Muscle of arm (tissue), 12 donors: ENCODE measurements around the gene USP49. TPM values are rescaled to one million over a fixed set of nuclear protein-coding genes. Genes with fewer than 3 reads are reported as not detected.

Experiments used
- DNase-seq: peaks from one replicate; pipeline ENCODE4 v3.0.0-alpha.2; 2013
- polyA plus RNA-seq, 12 donors: library from polyadenylated mRNA; unstranded; fragments of 120-200 nt; gene quantifications; one replicate each; pipeline ENCODE4 v1.2.1, GENCODE V29; 2013; ENCODE audit not compliant: insufficient read length in 12 of 12

USP49 gene
- polyA plus RNA-seq, 12 donors: 4.2 to 10.3 (median 5.1) TPM; not detected in 1

GRCh38 chr6:41877051-41877680, 18.0 kb downstream of the USP49 start:
- no peak for DNase-seq

- no peak for DNase-seq
These were observed 20.4 kb downstream of the USP49 start for GRCh38 chr6:41874741-41875140.

GRCh38 chr6:41872147-41872546, 23.0 kb downstream of the USP49 start:
- no peak for DNase-seq

- DNase-seq: no peak
These were observed 23.5 kb downstream of the USP49 start for GRCh38 chr6:41871691-41872090.

GRCh38 chr6:41859356-41859755, 35.8 kb downstream of the USP49 start:
- no peak for DNase-seq

- DNase-seq: no peak
These were observed 36.5 kb downstream of the USP49 start for GRCh38 chr6:41858703-41859102.

- no peak for DNase-seq
These were observed 44.3 kb downstream of the USP49 start for GRCh38 chr6:41850861-41851260.

- peak; percentile 63 for DNase-seq
These were observed 48.4 kb downstream of the USP49 start for GRCh38 chr6:41846666-41847237.

- DNase-seq: no peak
These were observed 52.0 kb downstream of the USP49 start for GRCh38 chr6:41843178-41843577.

- DNase-seq: no peak
These were observed 54.8 kb downstream of the USP49 start for GRCh38 chr6:41840326-41840725.

GRCh38 chr6:41836660-41837052, 58.5 kb downstream of the USP49 start:
- DNase-seq: no peak

- no peak for DNase-seq
These were observed 59.0 kb downstream of the USP49 start for GRCh38 chr6:41836022-41836659.

GRCh38 chr6:41832263-41832662, 62.9 kb downstream of the USP49 start:
- no peak for DNase-seq

GRCh38 chr6:41826343-41827022, 68.7 kb downstream of the USP49 start:
- no peak for DNase-seq

- no peak for DNase-seq
These were observed 70.3 kb downstream of the USP49 start for GRCh38 chr6:41824571-41825569.

GRCh38 chr6:41823178-41823577, 72.0 kb downstream of the USP49 start:
- no peak for DNase-seq

- DNase-seq: no peak
These were observed 73.2 kb downstream of the USP49 start for GRCh38 chr6:41822021-41822420.

GRCh38 chr6:41821266-41821665, 73.9 kb downstream of the USP49 start:
- no peak for DNase-seq

GRCh38 chr6:41818271-41819054, 76.7 kb downstream of the USP49 start:
- DNase-seq: no peak

- no peak for DNase-seq
These were observed 79.6 kb downstream of the USP49 start for GRCh38 chr6:41815587-41815986.

- DNase-seq: no peak
These were observed 80.5 kb downstream of the USP49 start for GRCh38 chr6:41814629-41815028.
